Measurements from ENCODE around the gene TESMIN. TPM values are rescaled to one million over a fixed set of nuclear protein-coding genes. Genes with fewer than 3 reads are reported as not detected.

TESMIN gene
- polyA plus RNA-seq, 1 donor (not counting 4 experiments of a cell fraction or from before 2014, with no cell fraction given) = 4.0 TPM

DNA sequence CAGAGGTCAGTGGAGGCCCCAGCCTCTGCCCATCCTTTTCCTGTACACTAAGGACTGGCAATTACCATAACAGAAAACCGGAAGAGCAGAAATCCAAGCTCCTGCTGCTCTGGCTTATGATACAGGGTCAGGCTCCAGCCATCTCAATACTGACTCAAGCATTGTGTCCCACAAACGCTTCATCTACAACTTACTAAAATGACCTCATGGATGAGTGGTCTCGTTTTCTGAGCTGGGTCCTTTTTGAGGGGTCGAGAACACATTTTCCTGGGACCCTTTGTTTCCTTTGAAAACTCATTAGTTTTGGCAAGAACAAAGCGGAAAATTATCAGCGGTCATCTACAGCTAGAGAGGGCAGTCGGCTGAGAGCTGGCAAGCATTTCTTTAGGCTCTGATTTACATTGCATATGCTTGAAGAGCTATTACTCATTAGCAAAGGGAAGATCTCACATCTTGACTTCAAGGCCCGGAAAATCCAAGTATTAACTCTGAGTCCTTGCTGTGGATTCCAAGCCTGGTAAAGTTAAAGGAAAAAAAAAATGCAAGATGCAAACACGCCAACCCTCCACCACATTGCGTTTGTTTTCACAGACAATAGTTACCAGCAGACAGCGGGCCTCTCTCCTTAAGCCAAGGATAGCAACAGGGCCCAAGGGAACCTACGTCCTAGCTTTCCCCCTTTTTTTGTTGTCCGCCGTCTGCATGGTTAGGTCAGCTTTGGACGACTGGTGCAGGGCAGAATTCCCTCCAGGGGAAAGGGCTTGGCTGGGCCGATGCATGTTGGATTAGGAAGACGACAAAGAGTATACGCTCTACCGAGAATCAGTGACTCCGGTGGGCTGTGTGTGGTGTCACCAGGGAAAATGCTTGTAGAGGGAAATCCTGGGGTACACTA, 1.8 kb downstream of the TESMIN start:
- no peak overlapping the region for H3K4me2 ChIP-seq (ENCODE audit: control insufficient read depth, extremely low read depth, insufficient read depth, low read depth, low read length)
- no peaks in the 10 kb centered on the region for H3K9me3 ChIP-seq (ENCODE audit: control insufficient read depth, low read depth, low read length)
- dilution Hi-C loops (cut with MboI; ENCODE audit: extremely low pct_ligation_motif_present, low sequenced_read_pairs) = no loop called here
- TF ChIP-seq EZH2 (IDR thresholded peaks at IDR 0.05; ENCODE audit: low read length) = no peak
- H4K20me1 ChIP-seq (ENCODE audit: control insufficient read depth, extremely low read depth, insufficient read depth, low read length) = no peaks in the 10 kb centered on the region
- no peak for FAIRE-seq
- no peak overlapping the region for H2AFZ ChIP-seq (ENCODE audit: control insufficient read depth, low read length)
- H3K9ac ChIP-seq (ENCODE audit: control insufficient read depth, extremely low read depth, insufficient read depth, low read length) = no peak overlapping the region
- no peaks in the 10 kb centered on the region for H3K27me3 ChIP-seq (ENCODE audit: control insufficient read depth, extremely low read depth, insufficient read depth, low read length)
- H3K4me3 ChIP-seq (ENCODE audit: control insufficient read depth in 2 of 3, extremely low read depth in 1 of 3, insufficient read depth in 2 of 3, low read depth in 1 of 3, low read length in 3 of 3) = no peak overlapping the region
- no peaks in the 10 kb centered on the region for H3K36me3 ChIP-seq (ENCODE audit: control insufficient read depth in 2 of 2, extremely low read depth in 1 of 2, insufficient read depth in 2 of 2, low read length in 2 of 2)
- no peak for DNase-seq (ENCODE audit: low read depth, low spot score)
- no peak overlapping the region for H3K27ac ChIP-seq (ENCODE audit: control insufficient read depth, insufficient read depth, low read length)
- no peaks in the 10 kb centered on the region for H3K4me1 ChIP-seq (ENCODE audit: control insufficient read depth, extremely low read depth, insufficient read depth, low read length)
- no peaks in the 10 kb centered on the region for H3K9me1 ChIP-seq (ENCODE audit: control insufficient read depth, extremely low read depth, insufficient read depth, low read length)
- no peaks in the 10 kb centered on the region for H3K79me2 ChIP-seq (ENCODE audit: control insufficient read depth, insufficient read depth, low read length)

DNA sequence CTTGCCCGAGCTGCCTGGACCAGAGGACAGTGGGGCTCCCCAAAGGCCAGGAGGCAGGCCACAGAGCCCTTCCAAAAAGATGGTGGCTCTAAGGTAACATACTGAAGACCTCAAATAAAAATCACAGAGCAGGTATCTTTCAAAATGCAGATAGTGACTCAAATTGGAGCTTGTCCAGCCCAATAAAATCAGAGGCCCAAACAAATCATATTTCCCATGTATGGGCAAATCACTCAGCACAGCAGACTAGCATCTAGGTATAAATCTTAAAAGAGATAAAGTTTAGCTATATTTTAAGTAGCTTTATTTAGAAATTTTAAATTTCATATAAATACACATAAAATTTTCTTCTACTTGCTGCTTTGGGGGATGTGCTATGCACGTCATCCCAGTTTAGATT, 3.3 kb downstream of the TESMIN start:
- dilution Hi-C loops (cut with MboI; ENCODE audit: extremely low pct_ligation_motif_present, low sequenced_read_pairs) = no loop called here
- DNase-seq (ENCODE audit: low read depth, low spot score) (no peak), FAIRE-seq (no peak)
- TF ChIP-seq, protein P1, sequence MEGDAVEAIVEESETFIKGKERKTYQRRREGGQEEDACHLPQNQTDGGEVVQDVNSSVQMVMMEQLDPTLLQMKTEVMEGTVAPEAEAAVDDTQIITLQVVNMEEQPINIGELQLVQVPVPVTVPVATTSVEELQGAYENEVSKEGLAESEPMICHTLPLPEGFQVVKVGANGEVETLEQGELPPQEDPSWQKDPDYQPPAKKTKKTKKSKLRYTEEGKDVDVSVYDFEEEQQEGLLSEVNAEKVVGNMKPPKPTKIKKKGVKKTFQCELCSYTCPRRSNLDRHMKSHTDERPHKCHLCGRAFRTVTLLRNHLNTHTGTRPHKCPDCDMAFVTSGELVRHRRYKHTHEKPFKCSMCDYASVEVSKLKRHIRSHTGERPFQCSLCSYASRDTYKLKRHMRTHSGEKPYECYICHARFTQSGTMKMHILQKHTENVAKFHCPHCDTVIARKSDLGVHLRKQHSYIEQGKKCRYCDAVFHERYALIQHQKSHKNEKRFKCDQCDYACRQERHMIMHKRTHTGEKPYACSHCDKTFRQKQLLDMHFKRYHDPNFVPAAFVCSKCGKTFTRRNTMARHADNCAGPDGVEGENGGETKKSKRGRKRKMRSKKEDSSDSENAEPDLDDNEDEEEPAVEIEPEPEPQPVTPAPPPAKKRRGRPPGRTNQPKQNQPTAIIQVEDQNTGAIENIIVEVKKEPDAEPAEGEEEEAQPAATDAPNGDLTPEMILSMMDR (optimal IDR thresholded peaks at IDR 0.05 in 1 of 3, IDR thresholded peaks at IDR 0.05 in 1 of 3, conservative IDR thresholded peaks at IDR 0.05 in 1 of 3; ENCODE audit: extremely low read depth in 1 of 3, insufficient read depth in 2 of 3, low read length in 3 of 3) = no peak
- TF ChIP-seq EZH2 (IDR thresholded peaks at IDR 0.05; ENCODE audit: low read length) = no peak
- Histone ChIP-seq H3K79me2 (ENCODE audit: control insufficient read depth, insufficient read depth, low read length) (no peaks in the 10 kb centered on the region), H3K9me3 (ENCODE audit: control insufficient read depth, low read depth, low read length) (no peaks in the 10 kb centered on the region), H3K9ac (ENCODE audit: control insufficient read depth, extremely low read depth, insufficient read depth, low read length) (no peak overlapping the region), H3K36me3 (ENCODE audit: control insufficient read depth in 2 of 2, extremely low read depth in 1 of 2, insufficient read depth in 2 of 2, low read length in 2 of 2) (peaks cover 0 to 6% of the 10 kb centered on the region in 2 experiments), H3K27ac (ENCODE audit: control insufficient read depth, insufficient read depth, low read length) (no peak overlapping the region), H2AFZ (ENCODE audit: control insufficient read depth, low read length) (no peak overlapping the region), H4K20me1 (ENCODE audit: control insufficient read depth, extremely low read depth, insufficient read depth, low read length) (no peaks in the 10 kb centered on the region), H3K4me1 (ENCODE audit: control insufficient read depth, extremely low read depth, insufficient read depth, low read length) (no peaks in the 10 kb centered on the region), H3K27me3 (ENCODE audit: control insufficient read depth, extremely low read depth, insufficient read depth, low read length) (no peaks in the 10 kb centered on the region), H3K9me1 (ENCODE audit: control insufficient read depth, extremely low read depth, insufficient read depth, low read length) (no peaks in the 10 kb centered on the region), H3K4me2 (ENCODE audit: control insufficient read depth, extremely low read depth, insufficient read depth, low read depth, low read length) (no peak overlapping the region), H3K4me3 (ENCODE audit: control insufficient read depth in 2 of 3, extremely low read depth in 1 of 3, insufficient read depth in 2 of 3, low read depth in 1 of 3, low read length in 3 of 3) (no peak overlapping the region)
